SJCRH30 (cell line): ENCODE results near the gene CPN1. TPM values are rescaled to one million over a fixed set of nuclear protein-coding genes. Genes with fewer than 3 reads are reported as not detected.

Source experiments
- DNase-seq, 2 experiments: peaks; one replicate each; pipeline ENCODE4 v3.0.0-alpha.2; 2015 to 2020
- H3K27ac ChIP-seq: fragments of 250-450 bp; sonication (Bioruptor Pico); 2 replicates; pipeline ENCODE4 v1.5.1; 2020; ENCODE audit warnings: mild to moderate bottlenecking, moderate library complexity
- H3K27me3 ChIP-seq: fragments of 250-450 bp; sonication (Bioruptor Pico); 2 replicates; pipeline ENCODE4 v1.5.1; 2020; ENCODE audit warnings: mild to moderate bottlenecking, moderate library complexity
- H3K36me3 ChIP-seq: fragments of 250-450 bp; sonication (Bioruptor Pico); 2 replicates; pipeline ENCODE4 v1.5.1; 2020; ENCODE audit warnings: mild to moderate bottlenecking, moderate library complexity
- H3K4me1 ChIP-seq: fragments of 250-450 bp; sonication (Bioruptor Pico); 2 replicates; pipeline ENCODE4 v1.5.1; 2020; ENCODE audit warnings: mild to moderate bottlenecking, moderate library complexity
- H3K4me3 ChIP-seq: fragments of 250-450 bp; sonication (Bioruptor Pico); 2 replicates; pipeline ENCODE4 v1.5.1; 2020; ENCODE audit warnings: mild to moderate bottlenecking, moderate library complexity
- H3K9me3 ChIP-seq: fragments of 250-450 bp; sonication (Bioruptor Pico); replicated peaks from 2 replicates; pipeline ENCODE4 v1.5.1; 2020; ENCODE audit warnings: mild to moderate bottlenecking, moderate library complexity
- total RNA-seq: library from RNA; depleted of rRNA; stranded (reverse); fragments of >200 nt; shearing (Covaris generic); gene quantifications from 2 replicates; pipeline ENCODE4 v1.2.3, GENCODE V29; 2014; rRNA removed

The CPN1 gene
- total RNA-seq, 1 experiment from 2014 or later: not detected

GRCh38 chr10:100004805-100005510, 76.7 kb downstream of the CPN1 start:
- Histone ChIP-seq H3K27me3 (no peaks in the 10 kb centered on the region), H3K9me3 (no peaks in the 10 kb centered on the region), H3K4me3 (no peak overlapping the region), H3K27ac (no peak overlapping the region), H3K36me3 (no peaks in the 10 kb centered on the region), H3K4me1 (peaks cover 7% of the 10 kb centered on the region)
- no peak for DNase-seq

- Histone ChIP-seq H3K9me3 (no peaks in the 10 kb centered on the region), H3K4me3 (no peak overlapping the region), H3K27ac (no peak overlapping the region), H3K36me3 (no peaks in the 10 kb centered on the region; the same call in 1 of the 2 replicates), H3K27me3 (no peaks in the 10 kb centered on the region), H3K4me1 (peaks cover 10% of the 10 kb centered on the region; the same call in 1 of the 2 replicates)
- no peak for DNase-seq
These were observed 81.5 kb downstream of the CPN1 start for GRCh38 chr10:100000109-100000644.

- Histone ChIP-seq H3K27me3 (no peaks in the 10 kb centered on the region), H3K9me3 (no peaks in the 10 kb centered on the region), H3K4me3 (no peak overlapping the region), H3K36me3 (no peaks in the 10 kb centered on the region; the same call in 1 of the 2 replicates), H3K27ac (no peak overlapping the region), H3K4me1 (peaks cover 13% of the 10 kb centered on the region)
- DNase-seq: no peak
These were observed 82.2 kb downstream of the CPN1 start for GRCh38 chr10:99999319-100000108.

GRCh38 chr10:99998889-99999288, 82.8 kb downstream of the CPN1 start:
- H3K4me1 ChIP-seq: peaks cover 19% of the 10 kb centered on the region

GRCh38 chr10:99996671-99997648, 84.7 kb downstream of the CPN1 start:
- H3K27ac ChIP-seq: no peak overlapping the region
- H3K4me1 ChIP-seq: peaks cover 20% of the 10 kb centered on the region
- no peak overlapping the region for H3K4me3 ChIP-seq
- no peaks in the 10 kb centered on the region for H3K27me3 ChIP-seq
- no peaks in the 10 kb centered on the region for H3K9me3 ChIP-seq
- no peaks in the 10 kb centered on the region; the same call in 1 of the 2 replicates for H3K36me3 ChIP-seq
- peak in 1 of 2 experiments; percentile 40 for DNase-seq

More at GRCh38 chr10:99998889-99999288, 82.8 kb downstream of the CPN1 start:
- no peak overlapping the region for H3K27ac ChIP-seq
- no peak overlapping the region for H3K4me3 ChIP-seq
- H3K27me3 ChIP-seq: no peaks in the 10 kb centered on the region
- no peak for DNase-seq
- H3K9me3 ChIP-seq: no peaks in the 10 kb centered on the region
- no peaks in the 10 kb centered on the region; the same call in 1 of the 2 replicates for H3K36me3 ChIP-seq

- no peaks in the 10 kb centered on the region; the same call in 1 of the 2 replicates for H3K36me3 ChIP-seq
- H3K27ac ChIP-seq: no peak overlapping the region
- peaks cover 20% of the 10 kb centered on the region for H3K4me1 ChIP-seq
These were observed 86.0 kb downstream of the CPN1 start for GRCh38 chr10:99995713-99996112.

GRCh38 chr10:99995269-99995668, 86.4 kb downstream of the CPN1 start:
- no peak for DNase-seq
- H3K9me3 ChIP-seq: no peaks in the 10 kb centered on the region
- no peaks in the 10 kb centered on the region; the same call in 1 of the 2 replicates for H3K36me3 ChIP-seq
- H3K4me1 ChIP-seq: peaks cover 20% of the 10 kb centered on the region
- no peak overlapping the region for H3K27ac ChIP-seq
- H3K4me3 ChIP-seq: no peak overlapping the region
- H3K27me3 ChIP-seq: no peaks in the 10 kb centered on the region

More at GRCh38 chr10:99995713-99996112, 86.0 kb downstream of the CPN1 start:
- no peak overlapping the region for H3K4me3 ChIP-seq
- no peaks in the 10 kb centered on the region for H3K27me3 ChIP-seq
- H3K9me3 ChIP-seq: no peaks in the 10 kb centered on the region
- no peak for DNase-seq

- Histone ChIP-seq H3K36me3 (no peaks in the 10 kb centered on the region; the same call in 1 of the 2 replicates), H3K4me1 (peaks cover 20% of the 10 kb centered on the region), H3K27ac (no peak overlapping the region), H3K9me3 (no peaks in the 10 kb centered on the region), H3K27me3 (no peaks in the 10 kb centered on the region), H3K4me3 (no peak overlapping the region)
- DNase-seq: no peak
These were observed 86.9 kb downstream of the CPN1 start for GRCh38 chr10:99994801-99995200.

GRCh38 chr10:99993701-99994689, 87.7 kb downstream of the CPN1 start:
- DNase-seq: peak; percentile 62 to 72
- Histone ChIP-seq H3K27ac (no peak overlapping the region), H3K4me1 (peaks cover 20% of the 10 kb centered on the region), H3K9me3 (no peaks in the 10 kb centered on the region), H3K27me3 (no peaks in the 10 kb centered on the region), H3K4me3 (no peak overlapping the region), H3K36me3 (no peaks in the 10 kb centered on the region; the same call in 1 of the 2 replicates)

Other genes with a start within 250 kb of the CPN1 start
- gene DNMBP, start 71.9 kb downstream of the CPN1 start, total RNA-seq: 6.4 and 6.9 TPM in 2 replicates
- 43.2 and 43.6 TPM in 2 replicates for gene ERLIN1, start 104.2 kb upstream of the CPN1 start, total RNA-seq
- gene CHUK, start 147.7 kb upstream of the CPN1 start, total RNA-seq: 19.2 and 21.7 TPM in 2 replicates
- 51.7 and 57.2 TPM in 2 replicates for gene CWF19L1, start 185.8 kb upstream of the CPN1 start, total RNA-seq
- 55.5 and 59.7 TPM in 2 replicates for gene BLOC1S2, start 204.8 kb upstream of the CPN1 start, total RNA-seq
- not detected in 2 replicates for gene PKD2L1, start 248.4 kb upstream of the CPN1 start, total RNA-seq